MCF 10A (cell line): Measurements from ENCODE around the gene TMEM145. TPM values are rescaled to one million over a fixed set of nuclear protein-coding genes. Genes with fewer than 3 reads are reported as not detected.
A peak's percentile ranks its signal among the peaks of the same experiment; 100 is the strongest.
"Not testable (repeated sequence)": the region's sequence is repeated elsewhere in the genome, so short reads cannot be mapped to it uniquely, and the experiment has no call there.

Experiments
- Bru-seq: library from RNA; stranded (reverse); fragments of 400-500 nt; gene quantifications from one replicate; lab custom pipeline; 2021; lab: Mats Ljungman, UMichigan
- BruChase-seq, 2 experiments: library from RNA; stranded (reverse); fragments of 400-500 nt; gene quantifications; one replicate each; lab custom pipeline; 2021; lab: Mats Ljungman, UMichigan
- BruUV-seq: library from RNA; stranded (reverse); fragments of 400-500 nt; replicated peaks from 2 replicates; lab custom pipeline; 2021; lab: Mats Ljungman, UMichigan
- CTCF ChIA-PET: fragments of 300-600 bp; sonication (Branson Sonifier 250); formaldehyde crosslinking; extraction: SDS; loops from one replicate; lab custom pipeline; 2021; ENCODE audit warnings: antibody characterized with exemption, inconsistent platforms; lab: Yijun Ruan, JAX
- POLR2A ChIA-PET: fragments of 300-600, 350-650 bp; sonication (Branson Sonifier 250); formaldehyde crosslinking; extraction: SDS; loops from one replicate; lab custom pipeline; 2020; ENCODE audit warnings: antibody characterized with exemption, inconsistent platforms; lab: Yijun Ruan, JAX
- DNase-seq: peaks from one replicate; pipeline ENCODE4 v3.0.0-alpha.2; 2018; ENCODE audit not compliant: unreplicated experiment
- H3K27ac Mint-ChIP-seq: one replicate; pipeline ENCODE4 v1.8.0; 2022; ENCODE audit warnings: mild to moderate bottlenecking, low read depth, mixed read lengths; ENCODE audit not compliant: unreplicated experiment
- H3K27me3 Mint-ChIP-seq: one replicate; pipeline ENCODE4 v1.8.0; 2022; ENCODE audit warnings: mixed read lengths; ENCODE audit not compliant: insufficient read depth, unreplicated experiment
- H3K36me3 Mint-ChIP-seq: one replicate; pipeline ENCODE4 v1.8.0; 2022; ENCODE audit warnings: mild to moderate bottlenecking, moderate library complexity, mixed read lengths; ENCODE audit not compliant: insufficient read depth, unreplicated experiment
- H3K4me1 Mint-ChIP-seq: one replicate; pipeline ENCODE4 v1.8.0; 2022; ENCODE audit warnings: mixed read lengths; ENCODE audit not compliant: insufficient read depth, unreplicated experiment
- H3K4me3 Mint-ChIP-seq: one replicate; pipeline ENCODE4 v1.8.0; 2022; ENCODE audit warnings: mild to moderate bottlenecking, moderate library complexity, mixed read lengths; ENCODE audit not compliant: unreplicated experiment
- H3K9me3 Mint-ChIP-seq: one replicate; pipeline ENCODE4 v1.8.0; 2022; ENCODE audit warnings: mixed read lengths; ENCODE audit not compliant: unreplicated experiment
- intact Hi-C: fragments of 100-400 bp; cut with micrococcal nuclease; formaldehyde crosslinking; loops from 2 replicates; pipeline ENCODE4 v1.14.1; 2022
- long read RNA-seq: library from polyadenylated mRNA; stranded (forward); transcript quantifications from one replicate; pipeline ENCODE4 v2.0.0, GENCODE V29; 2022
- total RNA-seq: library from RNA; stranded (reverse); gene quantifications from 2 replicates; pipeline ENCODE4 v1.2.3, GENCODE V29; 2022
- TF ChIP-seq, protein P1 (sequence below): fragments of 200-600 bp; IDR thresholded peaks from one replicate; pipeline ENCODE4 v1.8.0; 2022; ENCODE audit warnings: antibody characterized with exemption, mild to moderate bottlenecking; ENCODE audit not compliant: unreplicated experiment

The TMEM145 gene
- total RNA-seq (not detected in 2 replicates), Bru-seq, nascent RNA (not detected), BruChase-seq, experiment 1, labeled RNA remaining after a 6-hour chase (percentile 13 among the genes with signal in this experiment), BruChase-seq, experiment 2, labeled RNA remaining after a 2-hour chase (percentile 15 among the genes with signal in this experiment)
- long read RNA-seq = 0 reads

DNA sequence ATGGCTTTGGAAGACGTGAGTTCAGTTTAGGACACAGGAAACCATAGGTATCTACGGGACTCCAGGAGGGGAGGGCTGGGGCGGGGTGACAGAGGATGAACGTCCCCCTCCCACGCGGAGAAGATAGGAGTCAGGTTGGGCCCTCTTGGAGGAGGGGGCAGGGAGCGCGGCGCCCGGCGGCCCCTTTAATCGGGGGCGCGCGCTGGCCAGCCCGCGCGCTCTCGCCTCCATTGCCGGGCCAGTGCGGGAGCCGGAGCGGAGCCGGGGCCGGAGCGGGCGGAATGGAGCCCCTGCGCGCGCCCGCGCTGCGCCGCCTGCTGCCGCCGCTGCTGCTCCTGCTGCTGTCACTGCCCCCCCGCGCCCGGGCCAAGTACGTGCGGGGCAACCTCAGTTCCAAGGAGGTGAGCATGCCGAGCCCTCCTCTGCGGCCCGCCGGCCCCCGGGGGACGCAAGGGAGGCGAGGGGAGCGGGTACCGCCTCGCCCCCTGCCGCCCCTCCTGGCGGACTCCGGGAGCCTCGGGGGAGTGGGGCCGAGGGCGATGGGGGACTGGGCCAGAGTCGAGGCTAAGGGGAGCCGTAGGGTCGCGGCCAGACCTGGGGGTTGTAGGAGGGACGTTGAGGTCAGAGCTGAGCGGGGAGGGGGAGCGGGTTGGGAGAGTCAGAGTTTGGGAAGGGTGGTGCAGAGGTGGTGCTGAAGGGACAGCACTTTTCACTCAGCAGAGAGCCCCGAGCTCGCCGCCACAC lies at the start of gene TMEM145:
Gene TMEM145, plus strand, starts transcription at position 214 of the 744 bp plus-strand sequence. Its CDS starts 68 bp downstream, at position 282.
- TF ChIP-seq, protein P1, sequence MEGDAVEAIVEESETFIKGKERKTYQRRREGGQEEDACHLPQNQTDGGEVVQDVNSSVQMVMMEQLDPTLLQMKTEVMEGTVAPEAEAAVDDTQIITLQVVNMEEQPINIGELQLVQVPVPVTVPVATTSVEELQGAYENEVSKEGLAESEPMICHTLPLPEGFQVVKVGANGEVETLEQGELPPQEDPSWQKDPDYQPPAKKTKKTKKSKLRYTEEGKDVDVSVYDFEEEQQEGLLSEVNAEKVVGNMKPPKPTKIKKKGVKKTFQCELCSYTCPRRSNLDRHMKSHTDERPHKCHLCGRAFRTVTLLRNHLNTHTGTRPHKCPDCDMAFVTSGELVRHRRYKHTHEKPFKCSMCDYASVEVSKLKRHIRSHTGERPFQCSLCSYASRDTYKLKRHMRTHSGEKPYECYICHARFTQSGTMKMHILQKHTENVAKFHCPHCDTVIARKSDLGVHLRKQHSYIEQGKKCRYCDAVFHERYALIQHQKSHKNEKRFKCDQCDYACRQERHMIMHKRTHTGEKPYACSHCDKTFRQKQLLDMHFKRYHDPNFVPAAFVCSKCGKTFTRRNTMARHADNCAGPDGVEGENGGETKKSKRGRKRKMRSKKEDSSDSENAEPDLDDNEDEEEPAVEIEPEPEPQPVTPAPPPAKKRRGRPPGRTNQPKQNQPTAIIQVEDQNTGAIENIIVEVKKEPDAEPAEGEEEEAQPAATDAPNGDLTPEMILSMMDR = peak; percentile 14
- intact Hi-C loops = no loop called here
- peak; percentile 34 for DNase-seq
- Mint-ChIP-seq H3K9me3 (no peaks in the 10 kb centered on the region), H3K4me3 (peak within 1 kb of the TSS; percentile 66), H3K4me1 (peaks cover 12% of the 10 kb centered on the region), H3K27me3 (peaks cover 13% of the 10 kb centered on the region), H3K36me3 (peaks cover 6% of the 10 kb centered on the region), H3K27ac (no peak within 1 kb of the TSS)
- CTCF ChIA-PET = interaction anchor here (0.6 to 1.1 kb wide), 2 partner anchors 9 to 68 kb away, joined by 3 to 4 read pairs; no protein-coding TSS in a partner anchor
- POLR2A ChIA-PET = interaction anchor here (0.8 kb wide), 2 partner anchors 9 to 11 kb away, joined by 3 to 6 read pairs; partner anchors contain the start of genes PAFAH1B3 and PRR19
- no TSS peak for BruUV-seq

DNA sequence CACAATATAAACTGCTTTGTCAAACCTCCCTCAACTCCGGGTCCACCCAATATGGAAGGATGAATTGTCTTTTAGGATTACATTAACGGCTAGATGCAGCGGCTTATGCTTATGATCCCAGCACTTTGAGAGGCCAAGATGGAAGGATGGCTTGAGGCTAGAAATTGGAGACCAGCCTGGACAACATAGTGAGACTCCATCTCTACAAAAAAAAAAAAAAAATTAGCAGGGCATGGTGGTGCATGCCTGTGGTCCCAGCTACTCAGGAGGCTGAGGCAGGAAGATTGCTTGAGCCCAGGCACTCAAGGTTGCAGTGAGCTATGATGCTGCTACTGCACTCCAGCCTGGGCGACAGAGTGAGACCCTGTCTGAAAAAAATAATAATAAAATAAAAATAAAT lies 47.0 kb upstream of the TMEM145 start:
- H3K27ac Mint-ChIP-seq, BruUV-seq, H3K4me3 Mint-ChIP-seq, H3K27me3 Mint-ChIP-seq, intact Hi-C loops, H3K9me3 Mint-ChIP-seq, DNase-seq, H3K36me3 Mint-ChIP-seq: not testable (repeated sequence)
- H3K4me1 Mint-ChIP-seq = peaks cover 19% of the 10 kb centered on the region
- CTCF ChIA-PET = interaction anchor here (0.5 to 1.7 kb wide), 4 partner anchors 14 to 173 kb away, joined by 3 to 5 read pairs (median 3); no protein-coding TSS in a partner anchor
- POLR2A ChIA-PET = interaction anchor here (1.2 to 2.1 kb wide), 2 partner anchors 10 to 22 kb away, joined by 3 to 10 read pairs; partner anchors contain the start of gene ERF

DNA sequence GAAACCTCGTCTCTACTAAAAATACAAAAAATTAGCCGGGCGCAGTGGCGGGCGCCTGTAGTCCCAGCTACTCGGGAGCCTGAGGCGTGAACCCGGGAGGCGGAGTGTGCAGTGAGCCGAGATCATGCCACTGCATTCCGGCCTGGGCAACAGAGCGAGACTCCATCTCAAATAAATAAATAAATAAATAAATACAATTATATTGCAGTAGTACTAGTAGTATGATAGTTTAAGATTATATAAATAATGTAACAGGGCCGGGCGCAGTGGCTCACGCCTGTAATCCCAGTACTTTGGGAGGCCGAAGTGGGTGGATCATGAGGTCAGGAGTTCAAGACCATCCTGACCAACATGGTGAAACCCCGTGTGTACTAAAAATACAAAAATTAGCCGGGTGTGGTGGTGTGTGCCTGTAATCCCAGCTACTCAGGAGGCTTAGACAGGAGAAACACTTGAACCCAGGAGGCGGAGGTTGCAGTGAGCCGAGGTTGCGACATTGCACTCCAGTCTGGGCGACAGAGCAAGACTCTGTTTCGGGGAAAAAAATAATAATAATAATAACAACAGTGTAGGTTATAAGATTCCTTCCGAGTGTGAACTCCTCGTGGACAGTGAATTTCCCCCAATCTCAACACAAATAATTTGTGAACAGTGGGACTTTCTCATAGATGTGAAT lies 46.0 kb upstream of the TMEM145 start:
- CTCF ChIA-PET = interaction anchor here (1.7 kb wide), 1 partner anchor 13 kb away, joined by 5 read pairs; no protein-coding TSS in a partner anchor
- H3K27me3 Mint-ChIP-seq, H3K9me3 Mint-ChIP-seq, H3K27ac Mint-ChIP-seq, DNase-seq, BruUV-seq, H3K4me3 Mint-ChIP-seq, intact Hi-C loops: not testable (repeated sequence)
- Mint-ChIP-seq H3K4me1 (peaks cover 23% of the 10 kb centered on the region), H3K36me3 (peaks cover 10% of the 10 kb centered on the region)
- POLR2A ChIA-PET = interaction anchor here (0.7 to 2.1 kb wide), 7 partner anchors 9 to 23 kb away, joined by 3 to 10 read pairs (median 3); partner anchors contain the start of gene ERF

DNA sequence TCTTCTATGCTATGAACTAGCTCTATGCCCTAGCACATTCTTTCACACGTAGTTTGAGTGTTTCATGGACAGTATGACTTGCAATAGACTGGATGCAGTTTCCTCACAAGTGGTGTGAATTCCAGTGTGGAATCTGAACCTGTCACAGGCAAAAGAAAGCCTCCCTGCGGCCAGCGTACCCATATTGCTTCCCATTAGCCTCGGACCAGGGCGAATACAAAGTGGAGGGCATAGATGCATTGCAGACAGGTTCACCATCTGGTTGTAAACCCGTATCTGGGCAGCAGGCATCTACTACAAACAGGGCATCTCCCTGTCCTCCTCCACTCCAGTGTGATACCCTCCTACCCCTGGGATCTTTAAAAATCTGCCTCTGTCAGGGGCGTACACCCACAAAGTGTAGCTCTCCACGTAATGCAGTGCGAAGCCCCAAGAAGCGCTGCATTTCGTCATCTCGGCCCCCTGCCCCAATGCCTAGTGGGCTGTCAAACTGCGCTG lies 45.4 kb upstream of the TMEM145 start:
- ChIA-PET CTCF (interaction anchor here (1.7 kb wide), 1 partner anchor 12 kb away, joined by 5 read pairs; no protein-coding TSS in a partner anchor), POLR2A (interaction anchor here (0.6 to 2.1 kb wide), 6 partner anchors 12 to 23 kb away, joined by 3 to 10 read pairs (median 4); partner anchors contain the start of gene ERF)
- Mint-ChIP-seq H3K9me3 (no peaks in the 10 kb centered on the region), H3K27ac (no peak overlapping the region), H3K27me3 (no peaks in the 10 kb centered on the region), H3K4me1 (peaks cover 23% of the 10 kb centered on the region), H3K36me3 (peaks cover 10% of the 10 kb centered on the region), H3K4me3 (no peak overlapping the region)
- TSS peak; percentile 16 for BruUV-seq
- TF ChIP-seq, protein P1 = no peak
- DNase-seq = no peak
- intact Hi-C loops = loop anchor here (1.0 to 2.0 kb wide), 2 partner anchors 13 to 16 kb away; partner anchors contain the start of gene ERF
